Measurements from ENCODE around the gene IFI6. TPM values are rescaled to one million over a fixed set of nuclear protein-coding genes. Genes with fewer than 3 reads are reported as not detected.
A peak's percentile ranks its signal among the peaks of the same experiment; 100 is the strongest.

IFI6 gene
- total and polyA plus RNA-seq, 2 of the 8 experiments (the other 6 are each of a cell fraction or from before 2014, with no cell fraction given), result 6.1 to 13.2 TPM

GRCh38 chr1:27623327-27624212, 48.4 kb downstream of the IFI6 start:
- Histone ChIP-seq H3K9me3 (ENCODE audit: insufficient read depth in 2 of 2, low read depth in 1 of 2, low read length in 1 of 2) (no peaks in the 10 kb centered on the region), H3K56ac (replicated peaks; ENCODE audit: insufficient read length, low read depth, low read length) (no peak overlapping the region), H3K4me3 (ENCODE audit: extremely low read depth in 1 of 4, insufficient read depth in 2 of 4, low read depth in 3 of 4, low read length in 4 of 4) (no peak overlapping the region), H2BK15ac (ENCODE audit: low read length) (no peak overlapping the region; the same call in 1 of the 2 replicates), H2AFZ (ENCODE audit: low read length) (no peak overlapping the region), H3K4me1 (replicated peaks in 1 of 4; ENCODE audit: control insufficient read depth in 3 of 4, insufficient read depth in 4 of 4, low read length in 3 of 4) (peaks cover 0 to 13% (median 7%) of the 10 kb centered on the region in 4 experiments; a peak in 6 of 7 replicates), H3K9ac (replicated peaks in 1 of 4; ENCODE audit: extremely low read depth in 1 of 4, low read depth in 3 of 4, low read length in 3 of 4) (no peak overlapping the region), H2BK12ac (ENCODE audit: low read depth, low read length) (peak overlapping the region; percentile 29; the same call in 1 of the 2 replicates), H3K4ac (replicated peaks; ENCODE audit: insufficient read length, low read depth, low read length) (peak overlapping the region; percentile 13), H4K8ac (ENCODE audit: extremely low read depth, insufficient read depth, low read length) (no peak overlapping the region), H3K23ac (ENCODE audit: insufficient read length) (no peak overlapping the region), H2BK120ac (replicated peaks; ENCODE audit: low read depth, low read length) (no peak overlapping the region), H3K4me2 (ENCODE audit: insufficient read depth in 1 of 2, low read depth in 2 of 2, low read length in 2 of 2) (0 out of 4 replicates have a peak overlapping the region, but pooled peaks of 1 of the 2 experiments have one; percentile 24), H3K18ac (ENCODE audit: extremely low read depth, low read length) (peak overlapping the region; percentile 71), H3K23me2 (ENCODE audit: low read depth, low read length) (no peaks in the 10 kb centered on the region), H3K36me3 (ENCODE audit: control insufficient read depth in 2 of 4, insufficient read depth in 4 of 4, low read length in 3 of 4) (no peaks in the 10 kb centered on the region), H3K27me3 (replicated peaks in 1 of 4; ENCODE audit: control insufficient read depth in 3 of 4, extremely low read depth in 1 of 4, insufficient read depth in 3 of 4, low read length in 3 of 4) (no peaks in the 10 kb centered on the region), H3K79me1 (ENCODE audit: low read depth, low read length) (peaks cover 3% of the 10 kb centered on the region; the same call in 1 of the 2 replicates), H2AK5ac (ENCODE audit: low read depth, low read length) (peak overlapping the region; percentile 1; the same call in 1 of the 2 replicates), H3K79me2 (ENCODE audit: control insufficient read depth in 1 of 2, insufficient read depth in 2 of 2, low read length in 2 of 2) (no peaks in the 10 kb centered on the region), H2BK5ac (ENCODE audit: low read depth, low read length) (peak overlapping the region; percentile 60; the same call in 1 of the 2 replicates), H4K5ac (ENCODE audit: insufficient read length, low read depth, low read length) (peak overlapping the region; percentile 1), H3K14ac (ENCODE audit: insufficient read length) (no peak overlapping the region), H3K27ac (ENCODE audit: low read depth, low read length) (no peak overlapping the region), H4K91ac (replicated peaks; ENCODE audit: insufficient read length, low read length) (peak overlapping the region; percentile 92), H4K20me1 (replicated peaks in 1 of 2; ENCODE audit: control insufficient read depth in 1 of 2, insufficient read depth in 2 of 2, low read length in 2 of 2) (peaks cover 0 to 1% of the 10 kb centered on the region in 2 experiments), H2BK20ac (ENCODE audit: low read length) (no peak overlapping the region; the same call in 1 of the 2 replicates)
- no peak for FAIRE-seq
- ChIA-PET POLR2A (ENCODE audit: partially characterized antibody) (no interaction called here), CTCF (ENCODE audit: partially characterized antibody) (interaction anchor here (0.6 to 37.8 kb wide), 5 partner anchors 9 to 683 kb away, joined by 3 to 1807 read pairs (median 129); partner anchors contain the start of genes AHDC1 and IFI6)
- 94% methylated on average over 13 of the region's 13 CpGs; no CpG with 5 or more reads in 1 of the 2 experiments for WGBS, 2 experiments (ENCODE audit: extremely low coverage in 1 of 2, insufficient coverage in 1 of 2, insufficient read length in 1 of 2, insufficient replicate concordance in 2 of 2, low coverage in 1 of 2, low lambda C conversion rate in 2 of 2, missing lambda C conversion rate in 1 of 2)
- DNase-seq (ENCODE audit: low read depth in 1 of 2, low spot score in 2 of 2), result no peak
- TF ChIP-seq MAFK (IDR thresholded peaks at IDR 0.05; ENCODE audit: low read depth, low read length) (no peak), SAP30 (IDR thresholded peaks at IDR 0.05; ENCODE audit: insufficient read depth, insufficient replicate concordance, low read length) (no peak), NRF1 (IDR thresholded peaks at IDR 0.05; ENCODE audit: low read depth, low read length) (no peak), ZNF274 (IDR thresholded peaks at IDR 0.05; ENCODE audit: borderline replicate concordance, extremely low read depth, low read length) (no peak), HDAC2 (IDR thresholded peaks at IDR 0.05; ENCODE audit: borderline replicate concordance in 1 of 2, low read depth in 2 of 2, low read length in 2 of 2) (no peak), SIX5 (IDR thresholded peaks at IDR 0.05; ENCODE audit: low read depth, low read length) (no peak), CBX8 (IDR thresholded peaks at IDR 0.05; ENCODE audit: borderline replicate concordance, low read depth, low read length) (no peak), POLR2A (IDR thresholded peaks at IDR 0.05; ENCODE audit: control extremely low read depth in 1 of 2, low read depth in 2 of 2, low read length in 2 of 2) (no peak), CEBPB (IDR thresholded peaks at IDR 0.05; ENCODE audit: low read depth, low read length) (no peak), ATF3 (IDR thresholded peaks at IDR 0.05; ENCODE audit: insufficient read depth, low read depth, low read length) (no peak), CREB1 (IDR thresholded peaks at IDR 0.05) (no peak)

Measured in H1 (cell line).